Astrocyte (in vitro differentiated cells and primary cell): ENCODE measurements around the gene PI4KA. TPM values are rescaled to one million over a fixed set of nuclear protein-coding genes. Genes with fewer than 3 reads are reported as not detected.

Source experiments
- DNase-seq: peaks from one replicate; pipeline ENCODE4 v3.0.0-alpha.2; 2010; ENCODE audit warnings: low read depth
- FAIRE-seq: peaks from 2 replicates; lab custom pipeline; 2011; peaks lifted over from hg19 to GRCh38; lab: Jason Lieb, UNC
- H2AFZ ChIP-seq: 2 replicates; pipeline ENCODE4 v1.6.0; 2012; ENCODE audit warnings: low read depth, low read length, inconsistent platforms
- H3K27ac ChIP-seq: 2 replicates; pipeline ENCODE4 v1.5.1; 2011; ENCODE audit warnings: low read depth, low read length, inconsistent platforms
- H3K27me3 ChIP-seq: 2 replicates; pipeline ENCODE4 v1.6.0; 2011; ENCODE audit warnings: low read length, inconsistent platforms; ENCODE audit not compliant: insufficient read depth
- H3K36me3 ChIP-seq: 2 replicates; pipeline ENCODE4 v1.5.1; 2011; ENCODE audit warnings: low read length, inconsistent platforms; ENCODE audit not compliant: insufficient read depth
- H3K4me1 ChIP-seq: 2 replicates; pipeline ENCODE4 v1.5.1; 2011; ENCODE audit warnings: low read length, inconsistent platforms; ENCODE audit not compliant: insufficient read depth
- H3K4me2 ChIP-seq: 2 replicates; pipeline ENCODE4 v1.6.0; 2012; ENCODE audit warnings: low read length, inconsistent platforms
- H3K4me3 ChIP-seq: 2 replicates; pipeline ENCODE4 v1.5.1; 2011; ENCODE audit warnings: low read depth, mild to moderate bottlenecking, low read length, inconsistent platforms; ENCODE audit not compliant: insufficient read depth
- H3K79me2 ChIP-seq: 2 replicates; pipeline ENCODE4 v1.6.0; 2012; ENCODE audit warnings: mild to moderate bottlenecking, low read length, inconsistent platforms; ENCODE audit not compliant: insufficient read depth
- H3K9ac ChIP-seq: 2 replicates; pipeline ENCODE4 v1.6.0; 2012; ENCODE audit warnings: mild to moderate bottlenecking, low read length, inconsistent platforms
- H3K9me3 ChIP-seq: 2 replicates; pipeline ENCODE4 v1.5.1; 2012; ENCODE audit warnings: low read depth, mild to moderate bottlenecking, low read length, inconsistent platforms; ENCODE audit not compliant: insufficient read depth
- H4K20me1 ChIP-seq: 2 replicates; pipeline ENCODE4 v1.6.0; 2012; ENCODE audit warnings: low read length, inconsistent platforms; ENCODE audit not compliant: insufficient read depth
- H3K27ac Mint-ChIP-seq: one replicate; pipeline ENCODE4 v1.8.0; 2021; ENCODE audit warnings: mild to moderate bottlenecking, mixed read lengths; ENCODE audit not compliant: unreplicated experiment
- H3K27me3 Mint-ChIP-seq: one replicate; pipeline ENCODE4 v1.8.0; 2021; ENCODE audit warnings: low read depth, mixed read lengths; ENCODE audit not compliant: unreplicated experiment
- H3K36me3 Mint-ChIP-seq: one replicate; pipeline ENCODE4 v1.8.0; 2021; ENCODE audit warnings: low read depth, mixed read lengths; ENCODE audit not compliant: unreplicated experiment
- H3K4me1 Mint-ChIP-seq: one replicate; pipeline ENCODE4 v1.8.0; 2021; ENCODE audit warnings: low read depth, mixed read lengths; ENCODE audit not compliant: unreplicated experiment
- H3K4me3 Mint-ChIP-seq: one replicate; pipeline ENCODE4 v1.8.0; 2021; ENCODE audit warnings: mild to moderate bottlenecking, moderate library complexity, mixed read lengths; ENCODE audit not compliant: unreplicated experiment
- H3K9me3 Mint-ChIP-seq: one replicate; pipeline ENCODE4 v1.8.0; 2021; ENCODE audit warnings: mild to moderate bottlenecking, mixed read lengths; ENCODE audit not compliant: unreplicated experiment
- CTCF ChIP-seq: IDR thresholded peaks from 2 replicates; pipeline ENCODE4 v1.5.1; 2011; ENCODE audit warnings: low read depth, mild to moderate bottlenecking, inconsistent platforms, low read length, moderate library complexity; ENCODE audit not compliant: insufficient read depth
- EZH2 ChIP-seq: IDR thresholded peaks from 2 replicates; pipeline ENCODE4 v1.6.1; 2012; ENCODE audit warnings: mild to moderate bottlenecking, low read length, inconsistent platforms; ENCODE audit not compliant: insufficient read depth
- total RNA-seq: library from RNA; stranded (reverse); gene quantifications from 2 replicates; pipeline ENCODE4 v1.2.1, GENCODE V29; 2021

Gene PI4KA
- total RNA-seq, 1 donor from 2014 or later, result 35.9 TPM

DNA sequence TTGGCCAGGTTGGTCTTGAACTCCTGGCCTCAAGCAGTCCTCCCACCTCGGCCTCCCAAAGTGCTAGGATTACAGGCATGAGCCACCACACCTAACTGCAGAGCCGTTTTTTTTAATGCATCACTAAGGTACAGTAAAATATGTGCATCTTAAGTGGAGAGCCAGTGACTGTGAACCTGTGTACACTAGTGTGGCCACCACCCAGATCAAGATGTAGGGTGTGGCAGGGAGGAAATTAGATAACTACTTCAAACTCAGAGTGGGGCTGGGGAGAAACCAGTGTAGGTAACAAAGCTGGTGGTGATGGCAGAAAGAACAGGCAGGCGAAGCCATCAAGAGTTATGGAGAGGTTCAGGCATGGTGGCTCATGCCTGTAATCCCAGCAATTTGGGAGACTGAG, 14.6 kb upstream of the PI4KA start:
- no peak overlapping the region for H3K27ac Mint-ChIP-seq
- Histone ChIP-seq H2AFZ (no peak overlapping the region), H4K20me1 (no peaks in the 10 kb centered on the region), H3K4me3 (no peak overlapping the region), H3K27me3 (no peaks in the 10 kb centered on the region), H3K4me1 (no peaks in the 10 kb centered on the region), H3K4me2 (no peak overlapping the region), H3K9me3 (no peaks in the 10 kb centered on the region), H3K36me3 (peaks cover 2% of the 10 kb centered on the region), H3K79me2 (no peaks in the 10 kb centered on the region), H3K27ac (no peak overlapping the region), H3K9ac (no peak overlapping the region)
- H3K36me3 Mint-ChIP-seq, result peaks cover 21% of the 10 kb centered on the region
- H3K27me3 Mint-ChIP-seq, result no peaks in the 10 kb centered on the region
- DNase-seq, result no peak
- TF ChIP-seq CTCF, result no peak
- no peak for TF ChIP-seq EZH2
- peaks cover 3% of the 10 kb centered on the region for H3K4me1 Mint-ChIP-seq
- FAIRE-seq, result no peak
- no peaks in the 10 kb centered on the region for H3K9me3 Mint-ChIP-seq
- H3K4me3 Mint-ChIP-seq, result no peak overlapping the region

DNA sequence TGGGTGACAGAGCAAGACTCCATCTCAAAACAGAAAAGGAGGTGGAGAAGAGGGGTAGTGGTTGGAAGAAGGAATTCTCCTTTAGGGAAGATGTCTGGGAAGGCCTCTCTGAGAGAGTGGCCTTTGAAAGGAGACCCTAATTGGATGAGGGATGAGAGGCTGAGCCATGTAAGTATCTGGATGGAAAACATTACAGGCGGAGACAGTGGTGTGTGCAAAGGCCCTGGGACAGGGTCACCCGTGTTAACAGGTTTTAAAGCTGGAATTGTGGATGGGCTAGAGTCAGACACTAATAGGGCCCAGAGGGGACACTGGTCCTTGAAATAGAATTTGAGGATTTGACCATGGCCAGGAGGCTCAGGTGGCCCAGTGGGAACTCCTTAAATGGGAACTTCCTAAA, 10.6 kb upstream of the PI4KA start:
- Histone ChIP-seq H3K27me3 (no peaks in the 10 kb centered on the region), H4K20me1 (peaks cover 28% of the 10 kb centered on the region), H2AFZ (no peak overlapping the region), H3K79me2 (peaks cover 8% of the 10 kb centered on the region), H3K4me3 (no peak overlapping the region), H3K36me3 (peaks cover 2% of the 10 kb centered on the region), H3K4me1 (no peaks in the 10 kb centered on the region), H3K9me3 (no peaks in the 10 kb centered on the region), H3K27ac (no peak overlapping the region), H3K9ac (no peak overlapping the region), H3K4me2 (no peak overlapping the region)
- no peak for DNase-seq
- Mint-ChIP-seq H3K36me3 (peaks cover 10% of the 10 kb centered on the region), H3K27me3 (no peaks in the 10 kb centered on the region), H3K4me3 (no peak overlapping the region), H3K9me3 (no peaks in the 10 kb centered on the region), H3K4me1 (peaks cover 11% of the 10 kb centered on the region), H3K27ac (no peak overlapping the region)
- FAIRE-seq, result no peak
- TF ChIP-seq EZH2 (no peak), CTCF (no peak)

GRCh38 chr22:20868025-20868962, 9.7 kb upstream of the PI4KA start:
- Histone ChIP-seq H3K27me3 (no peaks in the 10 kb centered on the region), H2AFZ (no peak overlapping the region), H3K9me3 (no peaks in the 10 kb centered on the region), H3K4me2 (no peak overlapping the region), H3K4me3 (no peak overlapping the region), H3K27ac (no peak overlapping the region), H3K36me3 (peaks cover 2% of the 10 kb centered on the region), H3K9ac (no peak overlapping the region), H3K79me2 (peaks cover 8% of the 10 kb centered on the region), H4K20me1 (peaks cover 37% of the 10 kb centered on the region), H3K4me1 (no peaks in the 10 kb centered on the region)
- DNase-seq (no peak), FAIRE-seq (no peak)
- no peaks in the 10 kb centered on the region for H3K9me3 Mint-ChIP-seq
- H3K4me1 Mint-ChIP-seq, result peaks cover 11% of the 10 kb centered on the region
- no peaks in the 10 kb centered on the region for H3K27me3 Mint-ChIP-seq
- no peak overlapping the region for H3K27ac Mint-ChIP-seq
- H3K4me3 Mint-ChIP-seq, result no peak overlapping the region
- TF ChIP-seq EZH2 (no peak), CTCF (no peak)
- peaks cover 9% of the 10 kb centered on the region for H3K36me3 Mint-ChIP-seq
